ENCODE results near the gene IGFBP1.

Gene IGFBP1

DNA sequence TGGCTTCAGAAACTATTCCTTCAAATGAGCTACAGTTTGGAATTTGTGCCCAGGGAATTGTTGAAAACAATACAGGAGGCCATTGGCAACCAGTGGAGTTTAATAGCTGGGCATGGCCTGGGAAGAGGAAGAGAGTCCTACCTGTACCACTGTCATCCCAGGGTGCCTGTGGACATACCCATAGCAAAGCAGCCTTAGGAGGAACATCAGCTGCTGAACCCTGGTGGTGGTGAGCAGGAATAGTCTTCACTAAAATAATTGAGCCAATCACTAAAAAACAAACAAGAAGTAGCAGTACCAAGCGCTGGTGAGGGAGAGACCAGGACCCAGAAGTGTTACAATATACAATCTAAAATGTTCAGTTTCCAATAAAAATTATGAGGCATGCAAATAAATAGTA is 14.5 kb downstream of the IGFBP1 start:
- DNase-seq (ENCODE audit: low spot score) = no peak

DNA sequence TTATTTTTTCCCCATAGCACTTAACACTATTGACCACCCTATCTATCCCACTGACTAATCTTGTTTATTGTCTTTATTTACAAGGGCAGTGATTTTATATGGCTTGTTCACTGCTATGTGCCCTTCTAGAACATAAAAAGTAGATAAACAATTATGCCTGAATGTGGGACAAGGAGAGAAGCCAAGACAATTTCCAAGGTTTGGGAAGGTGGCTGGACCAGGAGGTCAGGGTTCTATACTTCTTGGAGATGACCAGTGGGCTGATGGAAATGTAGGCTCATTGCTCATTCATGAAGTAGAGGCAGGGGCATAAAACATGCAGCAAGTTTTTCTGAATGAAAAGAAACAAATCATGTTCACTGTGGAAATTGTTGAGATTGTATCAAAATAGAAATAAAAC is 21.3 kb downstream of the IGFBP1 start:
- DNase-seq (ENCODE audit: low spot score) = no peak

DNA sequence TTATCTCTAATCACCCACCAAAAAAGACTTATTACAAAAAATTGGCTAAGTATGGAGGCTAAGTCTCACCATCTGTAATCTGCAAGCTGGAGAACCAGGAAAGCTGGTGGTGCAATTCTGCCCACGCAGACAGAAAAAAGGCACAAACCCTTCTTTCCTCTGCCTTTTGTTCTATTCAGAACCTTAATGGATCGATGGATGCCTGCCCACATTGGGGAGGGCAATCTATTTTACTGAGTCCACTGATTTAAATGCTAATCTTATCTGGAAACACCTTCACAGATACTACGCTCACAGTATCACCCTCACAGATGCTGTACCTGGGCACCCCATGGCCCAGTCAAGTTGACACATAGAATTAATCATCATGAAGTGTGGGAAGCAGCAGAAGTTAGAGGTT is 22.6 kb downstream of the IGFBP1 start:
- no peak for DNase-seq (ENCODE audit: low spot score)

DNA sequence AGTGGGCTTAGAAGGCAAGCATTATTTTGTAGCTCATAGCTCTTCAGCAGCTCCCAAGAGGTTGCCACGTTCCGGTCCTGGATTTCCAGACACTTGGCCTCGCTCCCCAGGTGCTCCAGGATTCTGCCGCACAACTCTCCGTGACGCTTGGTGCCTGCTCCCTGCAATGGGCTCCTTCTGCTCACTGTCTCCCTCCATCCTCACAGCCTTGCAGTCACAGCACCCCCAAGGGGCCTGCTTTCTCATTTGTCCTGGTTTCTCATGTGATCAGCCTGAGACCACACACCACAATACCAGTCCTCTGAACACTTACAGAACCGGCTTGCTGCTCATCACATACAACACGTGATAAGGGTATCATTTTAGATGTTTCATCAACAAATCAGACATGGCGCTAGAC is 23.0 kb downstream of the IGFBP1 start:
- DNase-seq (ENCODE audit: low spot score) = no peak

DNA sequence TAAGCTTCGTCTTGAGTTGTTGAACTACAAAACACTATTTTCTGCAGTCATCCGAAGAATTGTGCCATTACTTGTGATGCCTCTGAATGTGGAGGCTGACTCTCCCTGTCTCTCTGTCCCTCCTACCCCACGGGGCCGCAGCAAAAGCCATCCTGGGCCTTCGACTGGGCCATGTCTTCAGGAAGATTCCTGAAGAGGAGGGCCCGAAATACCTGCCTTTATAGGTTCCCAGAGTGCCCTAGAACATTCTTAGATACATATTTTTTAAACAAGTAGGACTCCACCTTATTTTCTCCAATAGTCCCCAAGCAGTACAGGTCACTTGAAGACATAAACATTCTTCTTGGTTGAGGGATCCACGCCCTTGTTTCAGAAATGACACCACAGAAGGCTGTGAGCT is 24.7 kb downstream of the IGFBP1 start:
- no peak for DNase-seq (ENCODE audit: low spot score)

DNA sequence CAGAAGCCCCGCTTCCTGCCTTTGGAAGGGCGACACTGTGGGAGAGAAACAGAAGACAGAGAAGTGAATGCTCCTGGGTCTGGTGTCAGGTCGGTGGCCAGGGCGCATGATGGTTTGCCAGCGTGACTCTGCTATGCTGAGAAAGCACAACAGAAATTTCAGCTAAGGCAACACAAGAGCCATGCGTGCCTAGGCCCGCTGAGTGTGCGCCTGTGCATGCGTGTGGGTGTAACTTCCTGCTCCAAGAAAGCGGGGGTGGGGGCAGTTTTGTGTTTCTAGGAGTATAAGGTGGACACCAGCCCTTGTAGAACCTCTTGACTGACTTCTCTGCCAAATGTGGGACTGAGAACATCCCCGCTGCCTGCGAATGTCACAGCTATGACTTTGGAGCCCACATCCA is 26.6 kb downstream of the IGFBP1 start:
- no peak for DNase-seq (ENCODE audit: low spot score)

DNA sequence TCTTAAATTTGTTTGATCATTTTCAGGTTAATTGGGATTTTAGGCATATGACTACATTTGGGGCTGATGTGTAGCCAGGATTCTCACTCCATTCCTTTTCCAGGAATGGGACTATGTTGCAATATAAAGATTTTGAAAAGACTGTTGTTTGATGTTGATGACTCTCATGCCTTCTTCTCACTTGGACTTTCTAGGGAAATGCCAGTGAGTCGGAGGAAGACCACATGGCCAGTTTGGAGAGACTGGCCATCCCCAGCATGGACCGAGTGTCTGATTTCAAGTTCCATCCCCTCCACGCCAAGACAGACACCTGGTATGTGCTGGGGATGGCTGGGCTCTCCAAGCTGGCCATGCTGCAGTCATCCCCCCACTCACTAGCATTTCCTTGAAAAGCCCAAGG is 27.3 kb downstream of the IGFBP1 start:
- DNase-seq (ENCODE audit: low spot score) = no peak

DNA sequence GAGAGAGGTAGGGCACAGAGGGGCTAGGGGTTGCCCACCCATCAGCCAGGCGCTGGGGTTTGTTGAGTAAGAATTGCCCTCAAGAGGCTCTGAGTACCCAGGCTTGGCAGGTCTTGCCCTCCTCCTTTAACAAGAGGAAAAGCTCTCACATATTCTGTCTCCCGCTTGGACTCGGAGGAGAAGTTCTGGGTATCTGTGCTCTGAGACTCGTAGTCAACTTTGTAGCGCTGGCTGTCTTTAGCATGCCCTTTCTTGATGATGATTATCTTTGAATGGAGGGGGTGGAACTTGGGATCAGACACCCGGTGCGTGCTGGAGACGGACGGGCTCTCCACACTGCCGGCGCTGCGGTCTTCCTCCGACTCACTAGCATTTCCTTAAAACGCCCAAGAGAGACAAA is 28.8 kb downstream of the IGFBP1 start:
- no peak for DNase-seq (ENCODE audit: low spot score)

DNA sequence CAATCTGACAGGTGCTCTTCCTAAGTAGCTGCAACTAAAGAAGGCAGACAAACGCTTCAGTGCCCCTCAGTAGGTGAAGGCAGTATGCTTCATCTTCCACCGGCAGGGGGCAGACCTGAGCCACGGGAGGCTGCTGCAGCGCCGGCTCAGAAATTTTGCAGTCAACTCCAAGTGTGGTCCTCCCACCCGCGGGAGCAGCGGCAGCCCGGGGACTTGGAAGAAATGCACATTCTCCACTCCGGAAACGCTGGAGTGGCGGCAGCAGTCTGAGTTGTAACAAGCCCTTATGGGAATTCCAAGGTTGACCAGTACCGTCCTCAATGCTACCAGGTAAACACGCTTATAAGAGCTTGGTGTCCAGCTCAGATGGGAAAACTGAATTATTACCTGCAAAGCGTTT is 29.4 kb downstream of the IGFBP1 start:
- DNase-seq (ENCODE audit: low spot score) = peak; percentile 90

DNA sequence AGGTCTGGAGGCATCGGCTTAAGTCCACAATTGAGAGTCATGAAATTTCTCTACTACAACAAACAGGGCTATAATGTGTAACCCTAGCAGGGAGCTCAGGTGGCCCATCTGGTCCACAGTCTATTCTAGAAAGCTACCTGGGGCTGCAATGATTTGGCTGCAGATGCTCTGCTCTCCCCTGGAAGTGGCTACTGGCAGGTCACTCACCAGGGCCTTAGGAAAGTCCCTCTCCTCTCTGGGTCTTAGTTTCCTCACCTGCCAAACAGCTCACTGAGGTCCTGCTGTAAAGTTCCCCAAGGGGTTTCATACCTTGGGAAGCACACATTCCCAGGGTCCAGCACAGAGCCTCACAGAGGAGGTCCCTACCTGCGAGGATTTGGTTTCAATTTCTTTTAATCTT is 30.3 kb downstream of the IGFBP1 start:
- DNase-seq (ENCODE audit: low spot score) = no peak

DNA sequence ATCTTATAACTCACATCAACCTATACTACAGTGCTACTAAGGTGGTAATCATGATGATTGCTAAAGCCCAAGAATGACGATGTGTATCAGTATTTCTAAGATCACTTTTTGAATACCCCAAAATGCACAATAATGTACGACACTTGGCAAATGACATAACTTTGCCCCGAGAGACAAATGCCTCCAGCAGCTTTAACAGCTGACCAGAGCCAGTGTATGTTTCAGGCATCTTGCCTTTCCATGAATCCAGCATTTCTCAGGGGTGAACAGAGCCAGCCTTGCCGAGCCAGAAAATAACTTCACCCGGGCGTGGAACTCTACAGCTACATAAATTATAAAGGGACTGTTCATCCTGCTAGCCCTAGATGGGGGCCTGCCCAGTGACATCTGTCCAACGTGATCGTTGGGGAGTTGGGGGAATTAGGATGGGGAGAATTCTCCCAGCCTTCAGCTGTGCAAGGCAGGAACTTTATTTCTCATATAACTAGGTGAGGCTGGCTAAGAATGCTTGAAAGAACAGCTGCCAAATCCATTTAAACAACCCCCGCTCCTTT is 31.0 kb downstream of the IGFBP1 start:
- no peak for DNase-seq (ENCODE audit: low spot score)

DNA sequence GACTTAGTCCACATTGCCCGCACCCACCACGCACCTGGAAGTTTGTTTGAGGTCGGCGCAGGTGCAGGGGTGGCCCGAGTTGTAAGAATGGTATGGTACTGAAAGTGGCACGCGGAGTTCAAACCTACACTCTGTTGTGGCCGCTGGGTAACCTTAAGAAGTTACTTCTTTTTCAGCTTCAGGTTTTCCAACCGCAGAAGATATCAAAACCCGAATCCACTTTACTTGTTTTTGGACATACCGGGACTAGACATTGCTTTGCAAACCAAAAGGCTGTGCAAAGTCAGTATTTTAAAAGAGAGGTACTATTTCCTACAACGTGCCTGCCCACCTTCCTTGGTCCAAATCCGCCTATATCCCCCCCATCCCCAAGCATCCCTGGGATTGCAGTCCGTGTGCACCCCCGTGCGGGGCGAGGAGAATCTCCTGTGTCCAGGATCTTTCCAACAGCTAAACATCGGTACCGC is 31.7 kb downstream of the IGFBP1 start:
- no peak for DNase-seq (ENCODE audit: low spot score)

DNA sequence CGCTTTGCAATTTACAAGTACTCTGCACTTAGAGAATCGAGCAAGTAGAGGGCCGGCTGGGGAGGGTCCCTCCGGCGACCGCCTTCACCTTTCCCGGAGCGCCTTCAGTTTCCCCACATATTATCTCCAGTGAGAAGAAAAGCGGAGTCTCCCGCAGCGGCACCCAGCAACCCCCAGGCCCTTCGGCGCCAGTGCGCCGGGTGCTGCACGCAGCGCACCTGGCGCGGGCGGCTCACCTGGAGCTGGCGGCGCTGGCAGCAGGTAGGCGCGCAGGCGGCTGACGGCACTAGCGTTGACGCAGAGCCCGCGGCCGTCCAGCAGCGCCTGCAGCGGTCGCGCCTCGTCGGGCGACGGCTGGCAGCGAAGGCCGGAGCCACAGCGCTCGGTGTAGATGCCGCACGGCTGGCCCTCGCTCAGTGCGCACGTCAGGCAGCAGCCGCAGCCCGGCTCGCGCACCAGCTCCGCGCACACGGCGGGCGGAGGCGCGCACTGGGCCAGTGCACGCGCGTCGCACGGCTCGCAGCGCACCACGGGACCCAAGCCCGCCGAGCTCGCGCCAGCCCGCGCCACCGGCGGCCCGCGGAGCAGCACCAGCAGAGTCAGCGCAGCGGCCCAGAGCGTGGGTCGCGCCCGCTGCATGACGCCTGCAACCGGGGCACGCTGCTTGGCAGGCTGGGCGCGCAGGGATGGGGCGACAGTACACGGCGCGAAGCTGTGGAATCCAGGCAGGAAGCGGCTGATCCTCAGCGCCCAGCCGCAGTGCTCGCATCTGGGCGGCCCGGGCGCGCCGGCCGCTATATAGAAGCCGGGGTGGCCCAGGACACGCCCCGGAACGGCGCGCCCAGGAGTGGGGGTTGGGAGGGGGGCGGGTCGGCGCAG is 32.5 kb downstream of the IGFBP1 start, which contains the start of gene IGFBP3:
IGFBP3 (minus strand) TSS at position 771 of the 879 bp plus-strand sequence; CDS start at position 639, 132 bp downstream.
- DNase-seq (ENCODE audit: low spot score) = peak; percentile 78

DNA sequence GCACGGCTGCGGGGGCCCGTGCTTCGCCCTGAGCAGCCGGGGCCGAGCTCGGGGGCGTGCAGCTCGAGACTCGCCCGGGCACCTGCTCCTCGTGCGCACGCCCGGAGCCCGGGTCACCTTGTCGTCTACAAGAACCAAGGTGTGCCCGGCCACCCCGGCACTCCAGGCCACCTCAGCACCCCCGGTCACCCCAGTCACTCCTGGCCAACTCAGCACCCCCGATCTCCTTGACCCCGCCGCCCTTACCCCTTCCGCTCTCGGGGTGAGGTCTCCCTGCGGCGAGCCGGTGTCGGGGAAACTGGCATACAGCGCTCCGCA is 33.1 kb downstream of the IGFBP1 start:
- DNase-seq (ENCODE audit: low spot score) = no peak

DNA sequence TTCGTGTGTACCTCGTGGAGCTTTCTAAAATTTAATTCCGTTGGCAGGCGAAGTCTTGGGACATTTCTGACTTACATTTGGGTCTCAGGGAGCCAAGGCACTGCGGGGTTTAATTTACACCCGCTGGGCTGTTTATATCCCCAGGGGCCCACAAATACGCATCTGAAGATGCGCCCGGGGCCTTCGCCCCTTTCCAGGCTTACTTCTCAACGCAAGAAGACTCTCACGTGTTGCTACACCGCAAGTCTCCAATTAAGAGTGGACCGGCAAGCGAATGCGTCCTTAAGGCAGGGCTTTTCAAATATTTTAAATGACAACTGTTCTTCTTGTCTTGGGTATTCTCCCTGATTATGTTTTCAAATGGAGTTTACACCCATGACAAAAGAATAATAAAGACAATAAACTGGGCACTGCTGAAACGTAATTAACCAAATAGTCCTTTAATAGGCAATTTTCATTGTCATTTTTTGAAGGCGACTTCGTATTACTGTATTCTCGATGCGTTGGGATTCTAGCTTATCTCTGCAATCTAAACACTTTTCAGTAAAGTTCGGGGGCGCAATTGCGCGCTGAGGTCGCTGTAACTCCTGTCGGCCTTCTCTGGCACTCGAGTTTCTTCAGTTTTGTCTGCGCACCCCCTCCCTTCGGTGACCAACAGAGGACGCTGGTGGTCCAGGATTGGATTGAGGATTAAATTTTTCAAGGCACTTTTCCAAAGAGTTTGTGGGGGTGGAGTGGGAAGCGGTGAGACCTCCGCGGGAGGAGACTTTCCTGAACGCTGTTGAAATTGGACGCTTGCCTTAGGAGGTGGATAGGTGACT is 33.6 kb downstream of the IGFBP1 start:
- peak; percentile 85 for DNase-seq (ENCODE audit: low spot score)

DNA sequence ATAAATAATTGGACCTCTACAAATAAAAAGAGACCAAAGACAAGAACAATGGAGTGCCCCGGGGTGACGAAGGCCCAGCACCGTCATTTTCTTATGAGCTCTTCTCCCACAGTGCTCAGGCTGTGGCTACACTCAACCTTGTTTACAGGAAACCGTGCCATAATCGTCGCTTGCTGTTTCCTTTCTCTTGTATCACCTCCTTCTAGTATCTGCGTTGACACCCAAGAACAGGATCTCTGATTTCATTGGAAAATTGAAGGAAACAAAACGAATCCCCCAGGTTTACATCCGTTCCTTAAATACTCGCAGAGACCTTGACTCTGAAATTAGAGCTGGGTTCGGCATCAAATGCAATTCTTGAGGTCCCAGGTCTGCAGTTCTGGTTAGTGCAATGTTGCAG is 34.5 kb downstream of the IGFBP1 start:
- DNase-seq (ENCODE audit: low spot score) = no peak

DNA sequence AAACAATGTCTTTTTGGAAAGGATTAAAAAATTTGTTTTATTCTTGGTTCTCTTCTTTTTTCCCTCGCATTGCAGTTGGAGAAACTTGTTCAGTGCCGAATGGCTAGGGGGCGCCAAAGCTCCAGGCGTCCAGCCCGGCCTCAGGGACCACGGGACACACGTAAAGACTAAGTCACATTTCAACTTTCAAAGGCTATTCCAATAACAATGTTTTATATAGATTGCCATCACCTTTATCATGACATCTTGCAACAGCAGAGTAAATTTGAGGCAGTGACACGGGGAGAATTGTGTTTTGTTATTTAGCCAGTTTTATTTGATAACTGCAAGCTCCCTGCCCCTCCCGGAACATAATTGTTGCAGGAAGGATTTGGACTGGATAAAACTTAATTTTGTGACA is 35.0 kb downstream of the IGFBP1 start:
- peak; percentile 80 for DNase-seq (ENCODE audit: low spot score)

DNA sequence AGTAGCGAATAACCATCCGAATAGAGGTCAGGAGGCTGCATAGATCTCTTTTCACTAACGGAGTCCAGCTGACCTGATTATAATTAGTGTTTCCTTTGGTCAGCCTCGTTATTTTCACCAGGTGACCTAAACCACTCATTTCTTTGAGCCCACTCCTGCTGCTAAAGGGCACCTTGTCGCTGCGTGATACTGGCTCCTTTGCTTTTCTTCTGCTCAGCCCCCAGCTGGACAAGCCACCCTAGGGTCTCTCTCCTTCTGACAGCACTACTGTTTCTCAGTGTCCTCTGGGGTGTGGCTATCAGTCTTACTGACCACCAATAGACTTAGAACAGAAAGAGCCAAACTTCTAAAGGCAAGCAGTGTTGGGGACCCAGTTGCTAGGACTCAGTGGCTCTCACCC is 35.5 kb downstream of the IGFBP1 start:
- no peak for DNase-seq (ENCODE audit: low spot score)

DNA sequence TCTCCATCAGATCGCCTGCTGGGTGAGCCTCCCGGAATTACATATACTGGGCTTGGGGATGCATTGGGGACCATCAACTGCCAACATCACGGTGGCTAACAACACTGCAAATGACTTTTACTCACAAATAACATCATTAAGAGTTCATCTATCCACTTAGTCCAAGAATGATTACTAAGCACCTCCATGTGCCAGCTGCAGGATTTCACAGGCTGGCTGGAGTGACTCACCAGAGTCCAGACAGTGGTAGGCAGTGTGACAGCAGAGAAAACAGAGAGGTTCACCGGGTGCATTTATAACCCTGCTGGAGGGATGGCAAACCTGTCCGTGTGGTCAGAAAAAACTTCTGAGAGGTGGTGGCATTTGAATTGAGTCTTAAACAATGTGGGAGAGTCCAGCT is 36.0 kb downstream of the IGFBP1 start:
- no peak for DNase-seq (ENCODE audit: low spot score)

DNA sequence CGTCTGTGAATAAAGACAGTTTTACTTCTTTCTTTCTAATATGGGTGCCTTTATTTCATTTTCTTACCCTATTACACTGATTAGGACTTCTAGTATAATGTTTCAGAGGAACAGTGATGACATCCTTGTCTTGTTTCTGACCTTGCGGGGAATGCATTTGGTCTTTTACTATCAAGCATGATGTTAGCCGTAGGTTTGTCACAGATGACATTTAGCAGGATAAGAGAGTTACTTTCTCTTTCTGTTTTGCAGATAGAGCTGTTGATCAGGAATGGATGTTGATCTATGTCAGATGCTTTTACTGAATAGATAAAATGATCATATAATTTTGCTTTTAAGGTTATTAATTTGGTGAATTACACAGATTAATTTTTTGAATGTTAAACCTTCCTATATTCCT is 39.4 kb downstream of the IGFBP1 start:
- DNase-seq (ENCODE audit: low spot score) = no peak

DNA sequence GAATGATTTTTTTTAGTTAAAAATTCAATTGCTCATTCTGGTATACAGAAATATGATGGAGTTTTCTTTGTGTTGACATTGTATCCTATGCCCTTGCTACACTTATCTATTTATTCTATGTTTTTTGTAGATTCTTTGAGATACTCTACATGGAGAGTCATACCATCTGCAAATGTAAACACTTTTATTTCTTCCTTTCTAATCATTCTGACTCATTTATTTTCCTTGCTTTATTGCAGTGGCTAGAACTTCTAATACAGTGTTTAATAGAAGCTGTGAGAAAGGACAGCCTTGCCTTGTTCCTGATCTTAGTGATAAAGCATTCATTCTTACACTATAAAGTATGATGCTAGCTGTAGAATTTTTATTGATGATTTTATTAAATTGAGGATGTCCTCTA is 42.7 kb downstream of the IGFBP1 start:
- DNase-seq (ENCODE audit: low spot score) = no peak

DNA sequence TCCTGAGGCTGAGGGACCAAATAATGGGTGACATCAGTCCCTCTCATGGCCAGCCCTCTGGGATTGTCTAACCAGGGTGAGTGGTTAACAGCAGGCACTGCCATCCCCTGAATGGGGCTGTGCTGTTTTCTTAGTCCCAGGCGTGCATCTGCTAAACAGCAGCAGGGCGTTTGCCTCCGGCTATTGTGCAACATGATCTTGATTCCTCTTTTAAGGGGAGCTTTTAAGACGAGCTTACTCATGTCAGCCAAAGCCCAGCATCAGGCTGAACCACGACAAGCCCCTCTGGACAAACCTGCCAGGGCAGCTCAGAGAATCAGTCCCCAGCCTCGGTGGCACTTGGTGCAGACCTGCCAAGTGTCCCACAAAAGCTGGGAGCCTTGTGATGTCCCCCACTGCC is 49.0 kb downstream of the IGFBP1 start:
- DNase-seq (ENCODE audit: low spot score) = no peak

DNA sequence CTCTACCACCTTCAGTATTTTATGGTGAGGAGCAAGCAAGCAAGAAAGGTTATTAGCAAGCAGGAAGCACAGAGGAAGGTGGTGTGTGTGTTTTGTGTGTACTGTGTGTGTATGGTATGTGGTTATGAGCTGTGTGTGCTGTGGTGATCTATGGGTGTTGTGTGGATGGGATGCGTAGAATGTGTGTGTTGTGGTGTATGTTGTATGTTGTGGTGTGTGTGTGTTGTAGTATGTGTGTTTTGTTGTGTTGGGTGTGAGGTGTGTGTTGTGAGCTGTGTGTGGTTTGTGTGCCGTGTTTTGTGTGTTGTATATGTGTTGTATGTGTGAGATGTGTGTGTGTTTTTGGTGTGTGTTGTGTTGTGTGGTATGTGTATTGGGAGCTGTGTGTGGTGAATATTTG is 49.6 kb downstream of the IGFBP1 start:
- DNase-seq (ENCODE audit: low spot score) = no peak

Data from ecto neural progenitor cell (in vitro differentiated cells).